Osteoblast (primary cell): ENCODE data around the gene CAMTA1. TPM values are rescaled to one million over a fixed set of nuclear protein-coding genes. Genes with fewer than 3 reads are reported as not detected.

ENCODE experiments used
- DNase-seq: peaks from one replicate; pipeline ENCODE4 v3.0.0; 2011; ENCODE audit warnings: low spot score, mixed read lengths; ENCODE audit not compliant: insufficient read length; ENCODE audit errors: missing footprints
- H2AFZ ChIP-seq: 2 replicates; pipeline ENCODE4 v1.6.0; 2011; ENCODE audit warnings: mild to moderate bottlenecking, low read length
- H3K27ac ChIP-seq: 2 replicates; pipeline ENCODE4 v1.5.1; 2011; ENCODE audit warnings: mild to moderate bottlenecking, low read depth, low read length, moderate library complexity
- H3K27me3 ChIP-seq: 2 replicates; pipeline ENCODE4 v1.6.0; 2012; ENCODE audit warnings: mild to moderate bottlenecking, control low read depth, inconsistent platforms, low read length, moderate library complexity; ENCODE audit not compliant: insufficient read depth
- H3K36me3 ChIP-seq: 2 replicates; pipeline ENCODE4 v1.5.1; 2011; ENCODE audit warnings: mild to moderate bottlenecking, low read length, control low read depth, moderate library complexity; ENCODE audit not compliant: insufficient read depth
- H3K4me1 ChIP-seq: 2 replicates; pipeline ENCODE4 v1.5.1; 2011; ENCODE audit warnings: mild to moderate bottlenecking, low read length, control low read depth, moderate library complexity; ENCODE audit not compliant: insufficient read depth
- H3K4me2 ChIP-seq: 2 replicates; pipeline ENCODE4 v1.6.0; 2011; ENCODE audit warnings: mild to moderate bottlenecking, low read length; ENCODE audit not compliant: insufficient read depth
- H3K4me3 ChIP-seq: fragments of 200-600 bp; sonication (generic); 3 replicates; pipeline ENCODE4 v1.5.1; 2012; ENCODE audit warnings: mild to moderate bottlenecking, low read length, inconsistent platforms; ENCODE audit not compliant: insufficient read depth
- H3K79me2 ChIP-seq: 2 replicates; pipeline ENCODE4 v1.6.0; 2012; ENCODE audit warnings: mild to moderate bottlenecking, low read length, control low read depth, inconsistent platforms; ENCODE audit not compliant: insufficient read depth
- H3K9me3 ChIP-seq: 2 replicates; pipeline ENCODE4 v1.5.1; 2011; ENCODE audit warnings: low read depth, low read length, control low read depth
- H4K20me1 ChIP-seq: 2 replicates; pipeline ENCODE4 v1.6.0; 2012; ENCODE audit warnings: mild to moderate bottlenecking, low read length, control low read depth; ENCODE audit not compliant: insufficient read depth
- total RNA-seq: library from RNA; depleted of rRNA; stranded (reverse); fragments of >200 nt; gene quantifications from 2 replicates; pipeline ENCODE4 v1.2.3, GENCODE V29; 2012
- TF ChIP-seq, protein P1 (sequence below): IDR thresholded peaks from 2 replicates; pipeline ENCODE4 v1.5.1; 2011; ENCODE audit warnings: mild to moderate bottlenecking, low read depth, low read length, moderate library complexity; ENCODE audit errors: extremely low read depth

The CAMTA1 gene
- total RNA-seq, 1 donor = 47.4 TPM

GRCh38 chr1:7575041-7575400, 789.8 kb downstream of the CAMTA1 start:
- Histone ChIP-seq H3K4me2 (no peak overlapping the region), H3K27me3 (peaks cover 16% of the 10 kb centered on the region), H3K27ac (no peak overlapping the region), H3K4me3 (no peak overlapping the region), H3K9me3 (no peaks in the 10 kb centered on the region), H3K36me3 (no peaks in the 10 kb centered on the region), H4K20me1 (no peaks in the 10 kb centered on the region), H2AFZ (no peak overlapping the region), H3K4me1 (no peaks in the 10 kb centered on the region), H3K79me2 (no peaks in the 10 kb centered on the region)
- DNase-seq = peak; percentile 5
- TF ChIP-seq, protein P1, sequence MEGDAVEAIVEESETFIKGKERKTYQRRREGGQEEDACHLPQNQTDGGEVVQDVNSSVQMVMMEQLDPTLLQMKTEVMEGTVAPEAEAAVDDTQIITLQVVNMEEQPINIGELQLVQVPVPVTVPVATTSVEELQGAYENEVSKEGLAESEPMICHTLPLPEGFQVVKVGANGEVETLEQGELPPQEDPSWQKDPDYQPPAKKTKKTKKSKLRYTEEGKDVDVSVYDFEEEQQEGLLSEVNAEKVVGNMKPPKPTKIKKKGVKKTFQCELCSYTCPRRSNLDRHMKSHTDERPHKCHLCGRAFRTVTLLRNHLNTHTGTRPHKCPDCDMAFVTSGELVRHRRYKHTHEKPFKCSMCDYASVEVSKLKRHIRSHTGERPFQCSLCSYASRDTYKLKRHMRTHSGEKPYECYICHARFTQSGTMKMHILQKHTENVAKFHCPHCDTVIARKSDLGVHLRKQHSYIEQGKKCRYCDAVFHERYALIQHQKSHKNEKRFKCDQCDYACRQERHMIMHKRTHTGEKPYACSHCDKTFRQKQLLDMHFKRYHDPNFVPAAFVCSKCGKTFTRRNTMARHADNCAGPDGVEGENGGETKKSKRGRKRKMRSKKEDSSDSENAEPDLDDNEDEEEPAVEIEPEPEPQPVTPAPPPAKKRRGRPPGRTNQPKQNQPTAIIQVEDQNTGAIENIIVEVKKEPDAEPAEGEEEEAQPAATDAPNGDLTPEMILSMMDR = no peak

GRCh38 chr1:7576946-7577657, 791.8 kb downstream of the CAMTA1 start:
- no peaks in the 10 kb centered on the region for H3K9me3 ChIP-seq
- H3K4me3 ChIP-seq = no peak overlapping the region
- peak; percentile 43 for DNase-seq
- H3K79me2 ChIP-seq = no peaks in the 10 kb centered on the region
- H3K36me3 ChIP-seq = no peaks in the 10 kb centered on the region
- no peak overlapping the region for H2AFZ ChIP-seq
- no peaks in the 10 kb centered on the region for H4K20me1 ChIP-seq
- TF ChIP-seq, protein P1 = peak; percentile 48
- peaks cover 13% of the 10 kb centered on the region for H3K27me3 ChIP-seq
- peaks cover 11% of the 10 kb centered on the region for H3K4me1 ChIP-seq
- no peak overlapping the region for H3K4me2 ChIP-seq
- no peak overlapping the region for H3K27ac ChIP-seq

DNA sequence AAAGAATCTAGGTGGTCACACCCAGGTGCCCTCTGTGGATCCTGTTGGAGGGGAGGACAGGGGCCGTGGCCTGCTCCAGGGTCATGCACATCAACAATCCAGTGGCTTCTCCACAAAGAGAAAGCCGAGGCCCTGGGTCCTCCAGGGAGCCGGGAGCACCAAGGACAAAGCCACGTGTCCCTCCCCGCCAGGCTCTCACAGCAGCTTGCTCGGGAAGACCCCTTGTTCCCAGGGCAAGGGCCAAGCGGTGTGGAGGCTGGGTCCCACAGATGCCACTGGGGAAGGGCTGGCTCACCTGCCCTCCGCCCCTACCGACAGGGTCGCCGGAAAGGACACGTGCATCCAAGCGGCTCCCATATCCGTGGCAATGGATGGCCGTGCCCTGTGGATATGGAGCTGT, 793.0 kb downstream of the CAMTA1 start:
- Histone ChIP-seq H3K27me3 (peaks cover 9% of the 10 kb centered on the region), H3K4me3 (no peak overlapping the region), H3K4me1 (peaks cover 11% of the 10 kb centered on the region), H3K9me3 (no peaks in the 10 kb centered on the region), H3K36me3 (no peaks in the 10 kb centered on the region), H3K27ac (no peak overlapping the region), H3K4me2 (no peak overlapping the region), H2AFZ (no peak overlapping the region), H3K79me2 (no peaks in the 10 kb centered on the region), H4K20me1 (no peaks in the 10 kb centered on the region)
- TF ChIP-seq, protein P1 = no peak
- DNase-seq = peak; percentile 23

DNA sequence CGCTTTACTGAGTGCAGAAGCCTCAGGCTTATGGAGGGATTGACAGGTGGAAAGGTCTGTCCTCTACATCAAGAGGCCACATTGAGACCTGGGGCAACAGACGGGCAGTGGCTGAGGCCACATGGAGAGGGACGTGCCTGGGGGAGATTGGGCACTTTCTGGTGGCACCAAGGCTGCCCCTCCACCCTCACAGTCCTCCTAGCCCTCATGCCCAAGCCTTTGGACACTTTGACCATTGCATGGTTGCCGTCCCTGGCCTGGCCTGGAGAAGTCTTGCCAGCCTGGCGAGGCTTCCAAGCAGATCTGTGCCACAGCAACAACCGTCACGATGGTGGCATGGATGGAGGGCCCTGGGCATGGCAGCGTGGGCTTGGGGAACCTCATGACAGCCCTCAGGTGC, 793.8 kb downstream of the CAMTA1 start:
- Histone ChIP-seq H3K4me1 (peaks cover 11% of the 10 kb centered on the region), H3K79me2 (no peaks in the 10 kb centered on the region), H4K20me1 (no peaks in the 10 kb centered on the region), H3K27ac (no peak overlapping the region), H2AFZ (no peak overlapping the region), H3K36me3 (no peaks in the 10 kb centered on the region), H3K27me3 (peaks cover 5% of the 10 kb centered on the region), H3K4me3 (no peak overlapping the region), H3K4me2 (no peak overlapping the region), H3K9me3 (no peaks in the 10 kb centered on the region)
- DNase-seq = no peak
- TF ChIP-seq, protein P1 = no peak
